Progenitor cell of endocrine pancreas (in vitro differentiated cells): Measurements from ENCODE around the gene COG2. TPM values are rescaled to one million over a fixed set of nuclear protein-coding genes. Genes with fewer than 3 reads are reported as not detected.

Experiments used
- DNase-seq: peaks from one replicate; pipeline ENCODE4 v3.0.0; 2021; ENCODE audit warnings: low spot score; ENCODE audit not compliant: unreplicated experiment
- H3K27ac Mint-ChIP-seq: 2 replicates; pipeline ENCODE4 v1.8.0; 2021; ENCODE audit warnings: mild to moderate bottlenecking, moderate library complexity, mixed read lengths
- H3K27me3 Mint-ChIP-seq: 2 replicates; pipeline ENCODE4 v1.8.0; 2021; ENCODE audit warnings: mixed read lengths
- H3K36me3 Mint-ChIP-seq: 2 replicates; pipeline ENCODE4 v1.8.0; 2022; ENCODE audit warnings: mixed read lengths; ENCODE audit not compliant: insufficient read depth
- H3K4me1 Mint-ChIP-seq: 2 replicates; pipeline ENCODE4 v1.8.0; 2021; ENCODE audit warnings: low read depth, mixed read lengths
- H3K4me3 Mint-ChIP-seq: 2 replicates; pipeline ENCODE4 v1.8.0; 2021; ENCODE audit warnings: low read depth, mild to moderate bottlenecking, moderate library complexity, mixed read lengths
- H3K9me3 Mint-ChIP-seq: 2 replicates; pipeline ENCODE4 v1.8.0; 2021; ENCODE audit warnings: low read depth, mixed read lengths
- total RNA-seq: library from RNA; stranded (reverse); gene quantifications from 2 replicates; pipeline ENCODE4 v1.2.1, GENCODE V29; 2021
- TF ChIP-seq, protein P1 (sequence below): fragments of 200-600 bp; sonication (generic); IDR thresholded peaks from one replicate; pipeline ENCODE4 v1.5.0; 2021; ENCODE audit warnings: antibody characterized with exemption, mild to moderate bottlenecking; ENCODE audit not compliant: unreplicated experiment

Gene COG2
- total RNA-seq, 1 donor from 2014 or later: 45.2 TPM

DNA sequence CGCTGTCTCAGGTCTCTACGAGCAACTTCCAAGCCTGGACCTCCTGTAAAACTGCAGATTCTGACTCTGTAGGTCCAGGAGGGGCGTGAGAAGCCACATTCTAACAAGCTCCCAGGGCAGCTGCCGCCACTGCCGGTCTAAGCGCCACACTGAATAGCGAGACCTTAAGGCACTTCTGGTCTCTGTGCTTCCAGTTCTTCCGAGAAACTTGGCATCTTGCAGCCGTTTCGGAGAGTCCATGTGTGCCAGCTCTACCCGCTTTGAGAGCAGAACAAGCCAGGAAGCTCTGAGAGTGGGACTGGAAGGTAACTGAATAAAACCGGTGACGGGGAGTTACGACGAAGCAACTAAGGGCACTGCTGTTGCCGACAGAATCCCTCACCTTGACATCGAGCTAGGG, 59.2 kb downstream of the COG2 start:
- TF ChIP-seq, protein P1, sequence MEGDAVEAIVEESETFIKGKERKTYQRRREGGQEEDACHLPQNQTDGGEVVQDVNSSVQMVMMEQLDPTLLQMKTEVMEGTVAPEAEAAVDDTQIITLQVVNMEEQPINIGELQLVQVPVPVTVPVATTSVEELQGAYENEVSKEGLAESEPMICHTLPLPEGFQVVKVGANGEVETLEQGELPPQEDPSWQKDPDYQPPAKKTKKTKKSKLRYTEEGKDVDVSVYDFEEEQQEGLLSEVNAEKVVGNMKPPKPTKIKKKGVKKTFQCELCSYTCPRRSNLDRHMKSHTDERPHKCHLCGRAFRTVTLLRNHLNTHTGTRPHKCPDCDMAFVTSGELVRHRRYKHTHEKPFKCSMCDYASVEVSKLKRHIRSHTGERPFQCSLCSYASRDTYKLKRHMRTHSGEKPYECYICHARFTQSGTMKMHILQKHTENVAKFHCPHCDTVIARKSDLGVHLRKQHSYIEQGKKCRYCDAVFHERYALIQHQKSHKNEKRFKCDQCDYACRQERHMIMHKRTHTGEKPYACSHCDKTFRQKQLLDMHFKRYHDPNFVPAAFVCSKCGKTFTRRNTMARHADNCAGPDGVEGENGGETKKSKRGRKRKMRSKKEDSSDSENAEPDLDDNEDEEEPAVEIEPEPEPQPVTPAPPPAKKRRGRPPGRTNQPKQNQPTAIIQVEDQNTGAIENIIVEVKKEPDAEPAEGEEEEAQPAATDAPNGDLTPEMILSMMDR: no peak
- Mint-ChIP-seq H3K4me3 (no peak overlapping the region), H3K9me3 (no peaks in the 10 kb centered on the region), H3K27ac (peak overlapping the region; percentile 38), H3K4me1 (peaks cover 10% of the 10 kb centered on the region), H3K27me3 (no peaks in the 10 kb centered on the region), H3K36me3 (peaks cover 2% of the 10 kb centered on the region)
- no peak for DNase-seq

DNA sequence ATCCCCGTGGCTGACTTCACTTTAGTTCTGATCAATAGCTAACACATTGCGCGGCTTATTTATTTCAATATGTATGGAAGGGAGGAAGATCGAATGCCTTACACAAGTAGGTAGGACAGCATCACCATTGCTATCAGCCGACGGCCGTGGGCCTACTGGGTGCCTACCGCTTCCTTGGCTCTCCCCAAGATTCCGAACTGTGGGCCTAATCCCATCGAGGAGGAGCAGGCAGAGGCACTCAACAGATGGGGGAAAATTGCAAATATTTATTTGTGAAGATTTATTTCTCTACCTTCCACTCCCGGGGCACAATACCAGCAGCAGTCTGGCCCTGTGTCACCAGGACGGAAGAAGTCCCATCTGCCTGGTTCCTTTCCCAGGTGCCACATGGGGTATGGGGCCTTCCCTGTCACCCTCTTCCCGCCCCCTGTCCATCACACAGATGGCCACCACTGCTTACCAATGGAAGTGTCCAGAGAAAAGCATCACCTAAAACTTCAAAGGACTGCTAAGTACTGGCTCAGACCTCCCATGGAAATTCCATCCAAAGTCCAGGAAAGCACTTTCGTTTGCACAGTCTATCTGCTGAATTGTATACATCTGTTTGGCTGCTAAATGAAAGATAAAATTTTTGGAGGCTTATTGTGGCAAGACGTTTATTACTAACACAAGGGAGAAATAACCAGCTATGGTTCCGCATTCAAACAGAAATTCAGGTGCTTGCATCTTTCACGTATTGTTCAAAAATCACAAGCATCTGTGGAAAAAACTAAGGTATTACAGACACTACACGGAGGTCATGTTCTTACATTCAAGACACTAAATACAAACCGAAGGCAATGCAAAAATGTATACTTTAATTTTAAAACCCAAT, 59.9 kb downstream of the COG2 start:
- peaks cover 10% of the 10 kb centered on the region for H3K4me1 Mint-ChIP-seq
- no peak overlapping the region for H3K4me3 Mint-ChIP-seq
- H3K27me3 Mint-ChIP-seq: no peaks in the 10 kb centered on the region
- TF ChIP-seq, protein P1: no peak
- no peaks in the 10 kb centered on the region for H3K9me3 Mint-ChIP-seq
- peaks cover 2% of the 10 kb centered on the region for H3K36me3 Mint-ChIP-seq
- no peak for DNase-seq
- no peak overlapping the region for H3K27ac Mint-ChIP-seq

DNA sequence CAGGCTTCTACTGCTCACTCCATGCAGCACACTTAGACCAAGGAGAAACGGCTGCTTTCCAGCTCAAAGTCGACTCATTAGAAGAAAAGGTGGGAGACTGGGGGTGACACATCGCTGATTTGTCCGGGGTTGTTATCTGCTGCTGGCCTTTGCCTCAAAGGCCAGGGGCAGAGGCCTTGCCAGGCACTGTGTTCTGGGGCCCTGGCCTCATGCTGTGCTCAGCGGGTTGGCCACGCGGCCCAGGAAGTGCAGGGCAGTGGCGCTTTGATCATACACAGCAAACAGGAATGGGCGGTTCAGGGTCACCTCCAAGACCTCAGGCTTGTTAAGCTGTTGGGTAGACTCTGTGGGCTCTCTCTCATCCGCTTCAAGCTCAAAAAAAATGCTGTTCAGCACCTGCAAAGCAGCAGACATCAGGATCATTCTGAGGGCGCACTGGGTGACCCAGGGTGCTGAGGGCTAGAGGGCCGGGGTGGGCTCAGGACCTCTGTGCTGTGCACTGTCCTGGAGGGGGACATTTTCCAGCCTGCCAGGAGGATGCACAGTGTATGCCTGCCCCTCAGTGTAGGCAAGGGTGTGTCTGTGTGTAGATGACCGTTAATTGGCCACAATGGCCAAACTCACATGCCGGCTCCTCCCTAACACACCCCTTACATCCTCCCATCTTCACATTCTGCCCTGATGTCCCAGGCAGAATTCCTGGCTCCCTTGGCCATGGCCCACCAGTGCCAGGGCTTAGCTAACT, 60.8 kb downstream of the COG2 start:
- Mint-ChIP-seq H3K9me3 (no peaks in the 10 kb centered on the region), H3K4me1 (peaks cover 10% of the 10 kb centered on the region), H3K36me3 (peaks cover 2% of the 10 kb centered on the region), H3K27ac (peak overlapping the region; percentile 71), H3K27me3 (no peaks in the 10 kb centered on the region), H3K4me3 (no peak overlapping the region)
- DNase-seq: no peak
- TF ChIP-seq, protein P1: no peak

DNA sequence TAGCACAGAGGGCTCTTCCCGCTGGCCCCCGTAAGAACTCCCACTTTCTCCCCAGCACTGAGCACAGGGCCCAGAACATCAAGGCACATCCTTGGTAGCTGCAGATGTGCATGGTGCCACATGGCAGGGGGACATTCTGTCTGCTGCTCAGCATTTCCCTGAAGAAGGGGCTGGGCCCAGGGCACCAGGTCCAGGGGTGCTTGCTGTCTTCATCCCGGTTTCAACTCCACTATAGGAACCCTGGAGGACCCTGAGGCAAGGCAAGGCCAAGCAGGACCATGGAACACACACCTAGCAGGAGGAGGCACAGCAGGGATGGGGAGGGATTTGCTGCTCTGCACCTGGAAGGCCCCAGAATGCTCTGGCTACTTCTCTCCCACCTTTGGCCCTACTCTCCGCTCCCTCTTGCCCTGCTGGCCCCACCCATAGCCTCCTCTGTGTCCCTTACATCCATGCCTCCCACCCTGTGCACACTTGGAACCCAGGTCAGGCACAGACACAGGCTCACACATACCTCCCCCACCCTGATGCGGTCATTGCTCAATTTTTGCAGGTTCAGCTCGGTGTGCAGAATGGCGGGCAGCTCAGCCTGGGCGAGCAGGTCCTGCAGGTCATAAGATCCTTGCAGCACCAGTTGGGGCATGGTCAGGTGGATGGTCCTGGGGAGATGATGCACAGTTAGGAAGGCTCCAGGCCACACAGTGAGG, 61.6 kb downstream of the COG2 start:
- H3K9me3 Mint-ChIP-seq: no peaks in the 10 kb centered on the region
- peaks cover 10% of the 10 kb centered on the region for H3K4me1 Mint-ChIP-seq
- no peaks in the 10 kb centered on the region for H3K27me3 Mint-ChIP-seq

More for the DNA sequence above, 61.6 kb downstream of the COG2 start:
- DNase-seq: no peak
- Mint-ChIP-seq H3K36me3 (peaks cover 2% of the 10 kb centered on the region), H3K27ac (no peak overlapping the region), H3K4me3 (no peak overlapping the region)
- TF ChIP-seq, protein P1: no peak
